Coronary artery (tissue), 2 donors: ENCODE measurements around the gene APOD.
"Not testable (repeated sequence)": the region's sequence is repeated elsewhere in the genome, so short reads cannot be mapped to it uniquely, and the experiment has no call there.

Experiments
- DNase-seq: peaks from one replicate; pipeline ENCODE4 v3.0.0-alpha.2; 2017; ENCODE audit warnings: low spot score
- H3K27ac ChIP-seq, 2 donors: fragments of 200-600 bp; sonication (generic); one replicate each; pipeline ENCODE4 v1.5.1; 2016 to 2019
- H3K4me3 ChIP-seq: fragments of 200-600 bp; sonication (generic); 2 replicates; pipeline ENCODE4 v1.5.1; 2016; ENCODE audit warnings: mild to moderate bottlenecking, moderate library complexity
- CTCF ChIP-seq: fragments of 200-600 bp; sonication (generic); IDR thresholded peaks from one replicate; pipeline ENCODE4 v1.5.1; 2019; ENCODE audit warnings: antibody characterized with exemption

Gene APOD

DNA sequence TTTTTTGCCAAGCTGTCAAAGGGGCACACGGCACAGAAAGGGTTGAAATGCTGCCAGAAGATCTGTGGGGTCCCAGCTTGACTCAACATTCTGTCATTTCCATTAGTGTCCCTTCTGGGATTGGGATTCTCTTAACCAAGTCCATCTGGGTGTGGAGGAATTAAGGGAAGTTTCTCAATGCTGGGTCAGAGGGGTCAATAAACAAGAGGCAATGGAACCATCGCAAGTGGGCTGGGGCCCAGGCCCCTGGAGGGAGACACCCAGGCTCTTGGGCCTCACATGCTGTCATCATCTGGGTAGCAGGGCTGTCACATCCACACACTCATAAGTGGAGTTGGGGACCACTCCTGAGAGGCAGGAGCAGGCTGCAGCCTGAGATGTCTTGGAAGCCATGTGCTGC is 8.1 kb upstream of the APOD start:
- DNase-seq: no peak
- TF ChIP-seq CTCF: no peak
- no peak overlapping the region for H3K4me3 ChIP-seq
- H3K27ac ChIP-seq: peak overlapping the region in 1 of 2 donors; percentile 43

GRCh38 chr3:195591220-195591619 is 7.5 kb upstream of the APOD start:
- DNase-seq: no peak

DNA sequence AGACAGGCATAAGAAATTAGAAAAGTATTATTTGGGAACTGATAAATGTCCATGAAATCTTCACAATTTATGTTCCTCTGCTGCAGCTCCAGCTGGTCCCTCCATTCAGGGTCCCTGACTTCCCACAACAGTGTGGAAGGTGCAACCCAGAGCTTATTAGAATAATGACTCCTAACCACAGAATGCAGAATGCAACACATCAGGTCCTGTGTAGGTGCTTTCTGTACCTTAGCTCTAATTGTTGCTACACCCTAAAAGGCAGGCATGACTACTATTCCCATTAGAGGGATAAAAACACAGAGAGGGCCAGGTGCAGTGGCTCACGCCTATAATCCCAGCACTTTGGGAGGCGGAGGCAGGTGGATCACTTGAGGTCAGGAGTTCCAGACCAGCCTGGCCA is 6.6 kb upstream of the APOD start:
- not testable (repeated sequence) for H3K4me3 ChIP-seq, H3K27ac ChIP-seq, DNase-seq

More at GRCh38 chr3:195591220-195591619, 7.5 kb upstream of the APOD start:
- TF ChIP-seq CTCF: no peak
- no peak overlapping the region for H3K4me3 ChIP-seq
- peak overlapping the region in 1 of 2 donors; percentile 45 for H3K27ac ChIP-seq

GRCh38 chr3:195589796-195590195 is 6.1 kb upstream of the APOD start:
- not testable (repeated sequence) for DNase-seq, H3K4me3 ChIP-seq, H3K27ac ChIP-seq

- no peak for DNase-seq
- TF ChIP-seq CTCF: no peak
- H3K27ac ChIP-seq: no peak overlapping the region
- no peak overlapping the region for H3K4me3 ChIP-seq
These were observed 4.1 kb upstream of the APOD start for GRCh38 chr3:195587824-195588223.

DNA sequence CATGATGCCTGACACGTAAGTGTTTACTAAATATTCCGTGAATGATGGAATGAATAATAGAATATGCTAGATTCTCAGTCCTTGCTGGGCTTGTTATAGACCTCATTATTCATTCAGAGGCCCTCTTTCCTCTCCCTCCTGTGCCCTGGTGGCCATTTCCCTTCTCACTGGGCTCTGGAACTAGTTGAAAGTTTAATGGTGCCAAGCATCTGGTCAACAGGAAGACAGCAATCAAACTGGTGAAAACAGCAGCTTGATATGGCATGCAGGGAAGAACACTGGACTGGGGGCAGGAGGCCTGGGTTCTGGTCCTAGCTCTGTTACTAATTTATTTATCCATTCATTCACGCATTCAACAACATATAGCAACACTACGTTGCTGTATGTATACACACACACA is 3.7 kb upstream of the APOD start:
- H3K27ac ChIP-seq: no peak overlapping the region
- no peak for DNase-seq
- no peak overlapping the region for H3K4me3 ChIP-seq
- no peak for TF ChIP-seq CTCF

- peak overlapping the region in 1 of 2 donors; percentile 65 for H3K27ac ChIP-seq
These were observed 767 bp upstream of the APOD start for GRCh38 chr3:195584543-195584870.

GRCh38 chr3:195582947-195583346 is 793 bp downstream of the APOD start:
- TF ChIP-seq CTCF: no peak
- peak overlapping the region; percentile 41 for H3K4me3 ChIP-seq
- H3K27ac ChIP-seq: peak overlapping the region in 1 of 2 donors; percentile 10
- no peak for DNase-seq

More at GRCh38 chr3:195584543-195584870, 767 bp upstream of the APOD start:
- no peak for DNase-seq
- no peak for TF ChIP-seq CTCF
- peak overlapping the region; percentile 41 for H3K4me3 ChIP-seq
